Measurements from ENCODE around the gene TMEM126A.

The TMEM126A gene

DNA sequence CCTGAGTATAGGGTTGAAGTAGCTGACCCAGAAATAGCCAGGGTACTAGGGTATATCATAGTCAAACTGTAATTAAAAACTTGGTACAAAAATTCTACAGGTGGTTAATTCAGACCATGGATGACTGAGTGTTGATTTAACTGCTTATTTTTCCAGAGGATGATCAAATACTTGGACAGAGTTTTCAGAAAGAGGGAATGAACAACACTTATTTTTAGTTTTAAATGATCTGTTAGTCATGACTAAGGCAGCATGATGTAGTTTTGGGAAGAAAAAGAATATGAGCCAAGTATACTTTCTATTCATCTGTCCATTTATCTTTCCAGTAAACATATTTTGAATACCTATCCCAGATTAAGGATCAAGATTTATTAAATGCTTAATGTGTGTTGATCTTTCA is 58.0 kb downstream of the TMEM126A start:
- Histone ChIP-seq H3K36me3 (replicated peaks; ENCODE audit: insufficient read depth, low read length) (no peaks in the 10 kb centered on the region), H3K27me3 (replicated peaks; ENCODE audit: insufficient read depth, low read length) (no peaks in the 10 kb centered on the region)

More for the DNA sequence above, 58.0 kb downstream of the TMEM126A start:
- H3K9me2 ChIP-seq (replicated peaks; ENCODE audit: insufficient read depth, low read length), result no peaks in the 10 kb centered on the region
- no peaks in the 10 kb centered on the region for H3K9me3 ChIP-seq (replicated peaks; ENCODE audit: insufficient read depth, low read length)
- H2AFZ ChIP-seq (ENCODE audit: low read length), result no peak overlapping the region
- H3K4me1 ChIP-seq (ENCODE audit: low read length), result peaks cover 2% of the 10 kb centered on the region
- H3F3A ChIP-seq (ENCODE audit: insufficient read depth, low read length), result no peaks in the 10 kb centered on the region
- H3K79me2 ChIP-seq (ENCODE audit: low read length), result no peaks in the 10 kb centered on the region
- H4K20me1 ChIP-seq (ENCODE audit: insufficient read depth, low read length), result no peaks in the 10 kb centered on the region
- H3K27ac ChIP-seq (ENCODE audit: low read length), result no peak overlapping the region
- H3K4me3 ChIP-seq (ENCODE audit: low read length), result no peak overlapping the region
- DNase-seq, result no peak
- no peak overlapping the region for H3K4me2 ChIP-seq (ENCODE audit: low read depth, low read length)
- no peak overlapping the region for H3K9ac ChIP-seq (ENCODE audit: low read length)
- TF ChIP-seq EZH2 (optimal IDR thresholded peaks at IDR 0.05; ENCODE audit: low read depth, low read length) (no peak), EZH2phosphoT487 (IDR thresholded peaks at IDR 0.05; ENCODE audit: low read length) (no peak)
- TF ChIP-seq, protein P1, sequence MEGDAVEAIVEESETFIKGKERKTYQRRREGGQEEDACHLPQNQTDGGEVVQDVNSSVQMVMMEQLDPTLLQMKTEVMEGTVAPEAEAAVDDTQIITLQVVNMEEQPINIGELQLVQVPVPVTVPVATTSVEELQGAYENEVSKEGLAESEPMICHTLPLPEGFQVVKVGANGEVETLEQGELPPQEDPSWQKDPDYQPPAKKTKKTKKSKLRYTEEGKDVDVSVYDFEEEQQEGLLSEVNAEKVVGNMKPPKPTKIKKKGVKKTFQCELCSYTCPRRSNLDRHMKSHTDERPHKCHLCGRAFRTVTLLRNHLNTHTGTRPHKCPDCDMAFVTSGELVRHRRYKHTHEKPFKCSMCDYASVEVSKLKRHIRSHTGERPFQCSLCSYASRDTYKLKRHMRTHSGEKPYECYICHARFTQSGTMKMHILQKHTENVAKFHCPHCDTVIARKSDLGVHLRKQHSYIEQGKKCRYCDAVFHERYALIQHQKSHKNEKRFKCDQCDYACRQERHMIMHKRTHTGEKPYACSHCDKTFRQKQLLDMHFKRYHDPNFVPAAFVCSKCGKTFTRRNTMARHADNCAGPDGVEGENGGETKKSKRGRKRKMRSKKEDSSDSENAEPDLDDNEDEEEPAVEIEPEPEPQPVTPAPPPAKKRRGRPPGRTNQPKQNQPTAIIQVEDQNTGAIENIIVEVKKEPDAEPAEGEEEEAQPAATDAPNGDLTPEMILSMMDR (IDR thresholded peaks at IDR 0.05; ENCODE audit: low read length), result no peak

Data from MM.1S (cell line).